Activated CD4-positive, alpha-beta memory T cell treated with anti-CD3 and anti-CD28 coated beads, Interleukin-2, amount 10 ng/mL, durations not matched to agents 7 days and 5 days (primary cell): ENCODE results near the gene CRABP2. TPM values are rescaled to one million over a fixed set of nuclear protein-coding genes. Genes with fewer than 3 reads are reported as not detected.

ENCODE experiments used
- CTCF ChIA-PET: fragments of 350-600 bp; sonication (Branson Sonifier 250); formaldehyde crosslinking; loops from one replicate; lab custom pipeline; 2021; ENCODE audit warnings: antibody characterized with exemption, inconsistent platforms; lab: Charles Lee
- POLR2A ChIA-PET: fragments of 350-600 bp; sonication (Branson Sonifier 250); formaldehyde crosslinking; loops from one replicate; lab custom pipeline; 2021; ENCODE audit warnings: antibody characterized with exemption; lab: Charles Lee
- DNase-seq: peaks from one replicate; pipeline ENCODE4 v3.0.0-alpha.2; 2020
- H3K27ac Mint-ChIP-seq: one replicate; pipeline ENCODE4 v1.8.0; 2021; ENCODE audit warnings: mild to moderate bottlenecking, mixed read lengths
- H3K27me3 Mint-ChIP-seq: one replicate; pipeline ENCODE4 v1.8.0; 2021; ENCODE audit warnings: mixed read lengths
- H3K36me3 Mint-ChIP-seq: one replicate; pipeline ENCODE4 v1.8.0; 2021; ENCODE audit warnings: low read depth, mixed read lengths
- H3K4me1 Mint-ChIP-seq: one replicate; pipeline ENCODE4 v1.8.0; 2021; ENCODE audit warnings: mixed read lengths
- H3K4me3 Mint-ChIP-seq: one replicate; pipeline ENCODE4 v1.8.0; 2021; ENCODE audit warnings: mild to moderate bottlenecking, mixed read lengths
- H3K9me3 Mint-ChIP-seq: one replicate; pipeline ENCODE4 v1.8.0; 2021; ENCODE audit warnings: mixed read lengths
- total RNA-seq, 2 experiments: library from RNA; stranded (reverse); gene quantifications; one replicate each; pipeline ENCODE4 v1.2.3, GENCODE V29; 2021

CRABP2 gene
- total RNA-seq, 2 experiments from 2014 or later = 0.58 to 1.2 TPM

DNA sequence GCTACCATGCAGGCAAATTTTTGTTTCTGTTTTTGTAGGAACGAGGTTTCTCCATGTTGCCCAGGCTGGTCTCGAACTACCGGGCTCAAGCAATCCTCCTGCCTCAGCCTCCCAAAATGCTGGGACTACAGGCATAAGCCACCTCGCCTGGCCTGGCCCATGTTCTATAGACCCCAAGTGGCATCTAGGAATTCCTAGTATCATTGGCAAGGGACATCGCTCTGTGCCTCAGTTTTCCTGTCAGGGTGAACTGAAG lies 42.7 kb downstream of the CRABP2 start:
- Mint-ChIP-seq H3K27me3 (peaks cover 11% of the 10 kb centered on the region), H3K4me3 (no peak overlapping the region), H3K27ac (no peak overlapping the region), H3K36me3 (peaks cover 3% of the 10 kb centered on the region), H3K4me1 (peaks cover 67% of the 10 kb centered on the region), H3K9me3 (no peaks in the 10 kb centered on the region)
- no peak for DNase-seq
- CTCF ChIA-PET = interaction anchor here (0.7 to 8.7 kb wide), 4 partner anchors 17 to 37 kb away, joined by 4 to 275 read pairs (median 90); partner anchors contain the start of genes HAPLN2 and NES
- POLR2A ChIA-PET = no interaction called here

DNA sequence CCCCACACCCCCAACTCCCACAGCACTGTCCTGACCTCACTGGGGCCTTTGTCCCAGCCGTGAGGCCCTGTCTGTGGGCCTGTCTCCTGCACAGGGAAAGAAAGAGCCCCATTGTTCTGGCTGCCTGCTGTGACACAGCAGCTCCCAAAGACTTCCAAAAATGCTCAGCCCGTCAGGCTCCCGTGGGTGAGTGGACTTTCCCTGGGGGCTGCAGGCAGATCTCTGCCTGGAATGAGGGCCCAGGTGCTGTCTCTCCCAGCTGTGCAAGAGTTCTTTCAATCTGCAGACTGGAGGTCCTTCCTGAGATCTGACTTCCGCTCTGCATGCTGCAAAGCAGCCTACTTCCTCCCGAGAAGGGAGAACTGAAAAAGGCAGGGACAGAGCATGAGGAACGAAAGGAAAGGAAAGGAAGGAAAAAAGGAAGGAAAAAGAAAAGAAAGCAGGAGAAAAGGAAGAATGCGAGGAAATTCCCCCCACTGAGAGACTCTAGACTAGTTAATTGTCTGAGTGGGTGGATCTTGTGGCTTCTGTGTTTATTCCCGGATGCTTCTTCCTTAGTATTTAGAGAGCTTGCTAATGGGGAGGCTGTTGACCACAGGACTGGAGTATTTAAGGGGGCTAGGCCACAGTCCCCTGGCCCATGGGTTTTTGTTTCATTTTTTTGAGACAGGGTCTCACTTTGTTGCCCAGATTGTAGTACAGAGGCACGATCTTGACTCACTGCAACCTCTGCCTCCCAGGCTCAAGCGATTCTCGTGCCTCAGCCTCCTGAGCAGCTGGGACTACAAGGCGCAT lies 43.2 kb downstream of the CRABP2 start:
- no peaks in the 10 kb centered on the region for H3K9me3 Mint-ChIP-seq
- peaks cover 3% of the 10 kb centered on the region for H3K36me3 Mint-ChIP-seq
- peak overlapping the region; percentile 86 for H3K27ac Mint-ChIP-seq
- H3K4me3 Mint-ChIP-seq = peak overlapping the region; percentile 83
- H3K4me1 Mint-ChIP-seq = peaks cover 72% of the 10 kb centered on the region
- POLR2A ChIA-PET = interaction anchor here (0.8 to 2.6 kb wide), 7 partner anchors 11 to 161 kb away, joined by 3 to 17 read pairs (median 4); partner anchors contain the start of genes ISG20L2, MEF2D and METTL25B
- peaks cover 17% of the 10 kb centered on the region for H3K27me3 Mint-ChIP-seq
- CTCF ChIA-PET = interaction anchor here (1.8 to 8.7 kb wide), 8 partner anchors 10 to 106 kb away, joined by 4 to 275 read pairs (median 36); partner anchors contain the start of genes HAPLN2, ISG20L2, METTL25B and NES
- no peak for DNase-seq

DNA sequence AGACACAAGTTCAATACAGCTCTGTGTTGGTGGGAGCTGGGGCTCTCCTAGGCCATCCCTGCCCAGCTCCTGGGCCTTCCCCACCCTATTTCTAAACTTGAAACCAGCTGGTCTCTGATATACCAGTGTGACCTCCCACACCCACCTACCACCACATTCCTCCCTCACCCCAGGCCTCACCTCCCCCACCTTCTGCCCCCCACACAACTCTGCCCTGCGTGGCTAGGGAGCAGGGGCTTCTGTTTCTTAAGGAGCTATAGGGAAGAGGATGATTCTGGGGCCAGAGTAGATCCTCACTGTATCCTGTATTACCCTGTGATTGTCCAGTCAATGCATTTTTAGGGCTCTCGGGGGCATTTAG lies 44.7 kb downstream of the CRABP2 start:
- H3K36me3 Mint-ChIP-seq = peaks cover 3% of the 10 kb centered on the region
- peak overlapping the region; percentile 86 for H3K27ac Mint-ChIP-seq
- ChIA-PET POLR2A (interaction anchor here (0.8 to 2.6 kb wide), 12 partner anchors 9 to 160 kb away, joined by 3 to 17 read pairs (median 3); partner anchors contain the start of genes CRABP2, ISG20L2, MEF2D and METTL25B), CTCF (interaction anchor here (0.7 to 8.7 kb wide), 17 partner anchors 11 to 275 kb away, joined by 3 to 275 read pairs (median 8); partner anchors contain the start of genes HAPLN2, ISG20L2, MEF2D and METTL25B)
- no peak for DNase-seq
- peak overlapping the region; percentile 83 for H3K4me3 Mint-ChIP-seq
- peaks cover 78% of the 10 kb centered on the region for H3K4me1 Mint-ChIP-seq
- H3K9me3 Mint-ChIP-seq = no peaks in the 10 kb centered on the region
- peaks cover 28% of the 10 kb centered on the region for H3K27me3 Mint-ChIP-seq

DNA sequence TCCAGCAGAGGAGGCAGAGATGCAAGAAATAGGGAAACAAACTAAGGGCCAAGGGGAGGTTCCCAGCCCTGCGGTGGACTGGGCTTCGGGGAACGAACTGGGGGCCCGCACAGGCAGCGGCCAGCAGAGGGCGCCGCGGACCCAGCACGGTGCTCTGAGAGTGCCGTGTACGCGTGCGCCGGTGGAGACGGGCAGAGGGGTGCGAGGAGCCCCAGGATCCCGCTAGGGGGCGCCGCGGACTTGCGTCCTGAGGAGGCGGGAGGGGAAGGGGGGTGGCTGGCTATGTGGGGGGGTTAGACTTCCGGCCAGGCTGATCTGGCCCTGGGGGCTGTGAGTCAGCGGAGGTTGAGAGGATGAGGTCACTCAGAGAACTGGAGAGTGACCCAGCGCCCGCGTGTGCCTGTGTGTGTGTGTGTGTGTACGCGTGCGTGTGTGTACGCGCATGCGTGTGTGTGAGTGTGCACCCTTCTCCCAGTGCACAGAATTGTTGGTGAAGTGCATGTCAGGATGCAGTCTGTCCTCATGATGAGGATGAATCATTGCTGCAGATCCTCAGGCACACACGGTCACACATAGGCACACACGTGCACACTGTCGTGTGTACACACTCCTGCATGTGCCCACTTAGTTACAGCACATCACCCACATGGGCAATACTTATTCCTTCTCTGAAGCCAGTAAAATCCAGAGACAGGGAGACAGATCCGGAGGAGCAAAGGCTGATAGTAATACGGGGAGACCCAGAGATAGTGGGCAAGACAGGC lies 45.2 kb downstream of the CRABP2 start:
- peak overlapping the region; percentile 83 for H3K4me3 Mint-ChIP-seq
- POLR2A ChIA-PET = interaction anchor here (0.8 to 2.6 kb wide), 8 partner anchors 17 to 159 kb away, joined by 3 to 17 read pairs (median 4); partner anchors contain the start of genes CRABP2, ISG20L2, MEF2D and METTL25B
- no peaks in the 10 kb centered on the region for H3K9me3 Mint-ChIP-seq
- H3K27ac Mint-ChIP-seq = peak overlapping the region; percentile 86
- H3K4me1 Mint-ChIP-seq = peaks cover 72% of the 10 kb centered on the region
- DNase-seq = peak; percentile 95
- H3K36me3 Mint-ChIP-seq = peaks cover 3% of the 10 kb centered on the region
- CTCF ChIA-PET = interaction anchor here (0.9 to 8.7 kb wide), 22 partner anchors 11 to 268 kb away, joined by 3 to 275 read pairs (median 6); partner anchors contain the start of genes HAPLN2, ISG20L2, MEF2D and METTL25B
- H3K27me3 Mint-ChIP-seq = peaks cover 30% of the 10 kb centered on the region

DNA sequence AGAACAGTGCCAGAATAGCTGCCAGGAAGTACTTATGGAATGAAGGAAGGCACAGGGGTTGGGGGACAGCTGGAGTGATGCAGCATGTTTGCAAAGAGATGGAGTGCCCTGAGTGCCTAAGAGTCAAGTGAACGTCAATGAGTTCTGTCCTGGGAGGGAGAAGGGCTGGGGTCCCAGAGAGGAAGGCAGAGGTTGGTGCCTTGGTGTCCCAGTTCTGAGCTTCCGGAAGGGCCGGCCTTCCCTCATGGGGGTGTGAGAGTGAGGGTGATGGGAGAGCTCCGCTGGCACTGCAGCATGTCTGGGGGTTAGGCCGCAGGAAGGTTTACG lies 45.8 kb downstream of the CRABP2 start:
- Mint-ChIP-seq H3K27me3 (peaks cover 32% of the 10 kb centered on the region), H3K27ac (peak overlapping the region; percentile 86), H3K36me3 (peaks cover 3% of the 10 kb centered on the region), H3K4me1 (peaks cover 67% of the 10 kb centered on the region), H3K4me3 (peak overlapping the region; percentile 83), H3K9me3 (no peaks in the 10 kb centered on the region)
- POLR2A ChIA-PET = interaction anchor here (0.6 to 2.6 kb wide), 2 partner anchors 11 to 69 kb away, joined by 3 to 17 read pairs; partner anchors contain the start of genes ISG20L2 and METTL25B
- no peak for DNase-seq
- CTCF ChIA-PET = interaction anchor here (0.7 to 8.7 kb wide), 16 partner anchors 10 to 268 kb away, joined by 3 to 275 read pairs (median 5); partner anchors contain the start of genes HAPLN2, ISG20L2, METTL25B and NES

DNA sequence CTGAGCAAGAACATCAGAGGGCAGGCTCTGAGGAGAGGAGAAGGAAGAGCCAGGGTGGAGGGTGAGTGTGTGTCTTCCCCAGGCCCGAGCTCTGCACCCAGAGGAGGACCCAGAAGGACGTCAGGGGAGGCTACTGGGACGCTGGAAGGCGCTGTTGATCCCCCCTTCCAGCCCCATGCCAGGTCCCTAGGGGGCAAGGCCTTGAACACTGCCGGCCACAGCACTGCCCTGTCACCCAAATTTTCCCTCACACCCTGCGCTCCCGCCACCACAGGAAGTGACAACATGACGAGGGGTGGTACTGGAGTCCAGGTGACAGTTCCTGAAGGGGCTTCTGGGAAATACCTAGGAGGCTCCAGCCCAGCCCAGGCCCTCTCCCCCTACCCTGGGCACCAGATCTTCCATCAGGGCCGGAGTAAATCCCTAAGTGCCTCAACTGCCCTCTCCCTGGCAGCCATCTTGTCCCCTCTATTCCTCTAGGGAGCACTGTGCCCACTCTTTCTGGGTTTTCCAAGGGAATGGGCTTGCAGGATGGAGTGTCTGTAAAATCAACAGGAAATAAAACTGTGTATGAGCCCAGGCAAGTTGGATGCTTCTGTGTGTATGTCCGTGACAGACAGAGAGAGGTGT lies 46.3 kb downstream of the CRABP2 start:
- Mint-ChIP-seq H3K4me3 (peak overlapping the region; percentile 83), H3K27me3 (peaks cover 37% of the 10 kb centered on the region), H3K36me3 (peaks cover 3% of the 10 kb centered on the region), H3K4me1 (peaks cover 65% of the 10 kb centered on the region), H3K9me3 (no peaks in the 10 kb centered on the region), H3K27ac (peak overlapping the region; percentile 86)
- ChIA-PET POLR2A (interaction anchor here (0.6 kb wide), 1 partner anchor 11 kb away, joined by 3 read pairs; no protein-coding TSS in a partner anchor), CTCF (interaction anchor here (0.7 to 8.7 kb wide), 16 partner anchors 10 to 269 kb away, joined by 3 to 275 read pairs (median 5); partner anchors contain the start of genes HAPLN2, ISG20L2, METTL25B and NES)
- DNase-seq = no peak

DNA sequence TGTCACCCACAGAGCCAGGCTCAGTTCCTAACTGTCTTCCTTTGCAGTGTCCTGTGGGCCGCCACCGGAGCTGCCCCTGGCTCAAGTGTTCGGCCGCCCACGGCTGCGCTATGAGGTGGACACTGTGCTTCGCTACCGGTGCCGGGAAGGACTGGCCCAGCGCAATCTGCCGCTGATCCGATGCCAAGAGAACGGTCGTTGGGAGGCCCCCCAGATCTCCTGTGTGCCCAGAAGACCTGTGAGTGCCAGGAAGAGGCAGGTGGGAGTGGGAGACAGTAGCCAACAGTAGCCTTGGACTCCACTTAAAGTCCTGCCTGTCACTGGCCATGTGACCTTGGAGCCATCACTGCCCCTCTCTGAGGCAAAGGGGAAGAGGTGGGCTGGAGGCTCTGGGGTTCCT lies 46.9 kb downstream of the CRABP2 start:
- H3K9me3 Mint-ChIP-seq = no peaks in the 10 kb centered on the region
- H3K27ac Mint-ChIP-seq = no peak overlapping the region
- H3K4me3 Mint-ChIP-seq = no peak overlapping the region
- peaks cover 64% of the 10 kb centered on the region for H3K4me1 Mint-ChIP-seq
- no peak for DNase-seq
- ChIA-PET CTCF (interaction anchor here (0.9 to 8.7 kb wide), 11 partner anchors 9 to 275 kb away, joined by 3 to 275 read pairs (median 4); partner anchors contain the start of genes BCAN, HAPLN2, ISG20L2 and METTL25B), POLR2A (no interaction called here)
- peaks cover 41% of the 10 kb centered on the region for H3K27me3 Mint-ChIP-seq
- H3K36me3 Mint-ChIP-seq = peaks cover 3% of the 10 kb centered on the region

DNA sequence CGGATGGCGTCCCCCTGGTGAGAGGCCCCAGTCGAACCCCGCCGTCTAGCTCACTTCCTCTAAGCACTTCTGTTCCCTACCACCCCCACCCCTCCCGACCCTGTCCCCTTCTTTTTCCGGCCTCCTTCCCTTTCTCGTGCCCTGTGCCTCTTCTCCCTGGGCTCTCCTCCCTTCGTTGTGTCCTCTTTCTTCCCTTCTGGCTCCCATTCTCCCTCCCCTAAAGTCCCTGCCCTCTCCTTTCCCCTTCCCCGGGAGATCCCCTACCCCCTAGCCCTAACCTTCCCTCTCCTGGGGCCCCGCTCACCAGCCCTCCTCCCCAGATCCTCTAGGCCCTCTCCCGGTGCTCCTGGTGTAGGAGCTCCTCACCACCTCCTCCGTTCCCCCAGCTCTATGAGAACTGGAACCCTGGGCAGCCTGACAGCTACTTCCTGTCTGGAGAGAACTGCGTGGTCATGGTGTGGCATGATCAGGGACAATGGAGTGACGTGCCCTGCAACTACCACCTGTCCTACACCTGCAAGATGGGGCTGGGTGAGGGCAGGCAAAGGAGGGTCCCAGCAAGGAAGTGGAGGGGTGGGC lies 47.6 kb downstream of the CRABP2 start:
- POLR2A ChIA-PET = no interaction called here
- peaks cover 48% of the 10 kb centered on the region for H3K27me3 Mint-ChIP-seq
- H3K27ac Mint-ChIP-seq = peak overlapping the region; percentile 18
- no peak overlapping the region for H3K4me3 Mint-ChIP-seq
- DNase-seq = no peak
- H3K4me1 Mint-ChIP-seq = peaks cover 59% of the 10 kb centered on the region
- CTCF ChIA-PET = interaction anchor here (0.9 to 8.7 kb wide), 10 partner anchors 8 to 274 kb away, joined by 3 to 275 read pairs (median 10); partner anchors contain the start of genes BCAN, HAPLN2, ISG20L2 and METTL25B
- no peaks in the 10 kb centered on the region for H3K9me3 Mint-ChIP-seq
- peaks cover 3% of the 10 kb centered on the region for H3K36me3 Mint-ChIP-seq

DNA sequence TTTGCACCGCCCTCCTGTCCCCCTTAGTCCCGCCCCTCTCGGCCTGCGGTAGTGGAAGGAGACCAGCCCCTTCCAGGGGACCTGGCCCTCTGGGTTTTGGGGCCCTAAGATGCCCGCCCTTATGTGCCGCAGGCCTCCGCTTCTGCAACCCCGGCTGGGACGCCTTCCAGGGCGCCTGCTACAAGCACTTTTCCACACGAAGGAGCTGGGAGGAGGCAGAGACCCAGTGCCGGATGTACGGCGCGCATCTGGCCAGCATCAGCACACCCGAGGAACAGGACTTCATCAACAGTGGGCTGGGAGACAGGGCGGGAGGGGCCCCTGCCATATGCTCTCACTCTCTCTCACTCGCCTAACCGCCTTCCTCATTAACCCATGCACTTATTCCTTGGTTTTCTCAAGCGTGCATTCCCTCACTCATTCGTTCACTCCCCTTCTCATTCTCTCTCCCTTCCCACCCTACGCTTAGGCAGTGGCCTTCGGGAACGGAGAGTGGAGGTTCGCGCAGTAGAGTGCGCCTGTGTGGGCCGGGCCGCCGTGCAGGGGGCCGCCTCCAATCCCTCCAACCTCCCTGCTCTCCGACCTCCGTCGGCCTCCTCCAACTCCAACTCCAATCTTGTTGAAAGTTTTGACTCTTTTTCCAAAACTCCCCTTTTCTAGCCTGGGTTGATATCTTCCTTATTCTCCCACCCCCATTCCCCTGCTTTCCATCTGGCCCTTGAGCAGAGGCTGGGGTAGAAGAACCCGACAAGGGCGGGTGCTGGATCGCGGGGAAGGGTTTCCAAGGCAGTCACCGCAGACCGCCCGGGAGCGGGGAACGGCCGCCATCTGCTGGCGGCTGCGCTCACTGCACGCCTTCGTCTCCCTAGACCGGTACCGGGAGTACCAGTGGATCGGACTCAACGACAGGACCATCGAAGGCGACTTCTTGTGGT lies 48.3 kb downstream of the CRABP2 start:
- peak; percentile 75 for DNase-seq
- Mint-ChIP-seq H3K27me3 (peaks cover 50% of the 10 kb centered on the region), H3K36me3 (peaks cover 3% of the 10 kb centered on the region), H3K27ac (no peak overlapping the region), H3K4me3 (peak overlapping the region; percentile 27), H3K4me1 (peaks cover 54% of the 10 kb centered on the region), H3K9me3 (no peaks in the 10 kb centered on the region)
- CTCF ChIA-PET = interaction anchor here (0.9 to 8.7 kb wide), 11 partner anchors 8 to 273 kb away, joined by 3 to 275 read pairs (median 4); partner anchors contain the start of genes BCAN, HAPLN2, ISG20L2 and METTL25B
- POLR2A ChIA-PET = no interaction called here

DNA sequence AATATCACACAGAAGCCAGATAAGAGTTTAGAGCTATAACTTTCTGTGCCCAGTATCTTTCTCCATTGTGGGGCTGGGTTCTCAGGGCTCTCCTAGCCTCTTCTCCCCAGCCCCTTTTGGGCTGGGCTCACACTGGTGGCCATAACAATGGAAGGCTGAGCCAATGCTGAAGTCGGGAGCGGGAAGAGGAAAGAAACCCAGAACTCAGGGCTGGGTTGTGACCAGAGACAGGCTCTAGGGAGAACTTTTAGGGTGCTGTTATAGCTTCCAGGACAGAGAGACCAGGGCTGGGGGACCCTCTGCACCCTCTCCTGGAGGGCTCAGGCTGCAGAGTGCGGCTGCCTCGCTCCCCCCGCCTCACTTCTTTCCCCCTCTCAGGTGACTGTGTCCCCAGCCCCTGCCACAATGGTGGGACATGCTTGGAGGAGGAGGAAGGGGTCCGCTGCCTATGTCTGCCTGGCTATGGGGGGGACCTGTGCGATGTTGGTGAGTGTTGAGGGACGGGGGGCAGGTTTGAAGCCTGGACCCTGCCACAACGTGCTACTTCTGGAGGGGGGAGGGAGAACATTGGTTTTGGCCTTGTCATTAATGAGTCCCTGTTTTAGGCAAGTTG lies 49.4 kb downstream of the CRABP2 start:
- CTCF ChIA-PET = interaction anchor here (0.7 to 8.7 kb wide), 4 partner anchors 8 to 30 kb away, joined by 3 to 275 read pairs (median 72); partner anchors contain the start of genes HAPLN2 and NES

More for the DNA sequence above, 49.4 kb downstream of the CRABP2 start:
- H3K4me3 Mint-ChIP-seq = no peak overlapping the region
- H3K9me3 Mint-ChIP-seq = no peaks in the 10 kb centered on the region
- no peak for DNase-seq
- peaks cover 44% of the 10 kb centered on the region for H3K4me1 Mint-ChIP-seq
- peaks cover 55% of the 10 kb centered on the region for H3K27me3 Mint-ChIP-seq
- POLR2A ChIA-PET = interaction anchor here (0.8 to 1.3 kb wide), 2 partner anchors 12 to 28 kb away, joined by 3 to 4 read pairs; no protein-coding TSS in a partner anchor
- H3K27ac Mint-ChIP-seq = no peak overlapping the region
- H3K36me3 Mint-ChIP-seq = peaks cover 3% of the 10 kb centered on the region
